GM10266 (cell line): ENCODE data around the gene RAB42.
"Not testable (repeated sequence)": the region's sequence is repeated elsewhere in the genome, so short reads cannot be mapped to it uniquely, and the experiment has no call there.

Experiments
- DNase-seq: peaks from one replicate; pipeline ENCODE4 v3.0.0; 2012; ENCODE audit errors: extremely low spot score
- TF ChIP-seq, protein P1 (sequence below): IDR thresholded peaks from 2 replicates; pipeline ENCODE4 v1.5.1; 2012; ENCODE audit warnings: mild to moderate bottlenecking, low read depth; ENCODE audit not compliant: control insufficient read depth, insufficient read depth; ENCODE audit errors: missing control alignments

Gene RAB42

DNA sequence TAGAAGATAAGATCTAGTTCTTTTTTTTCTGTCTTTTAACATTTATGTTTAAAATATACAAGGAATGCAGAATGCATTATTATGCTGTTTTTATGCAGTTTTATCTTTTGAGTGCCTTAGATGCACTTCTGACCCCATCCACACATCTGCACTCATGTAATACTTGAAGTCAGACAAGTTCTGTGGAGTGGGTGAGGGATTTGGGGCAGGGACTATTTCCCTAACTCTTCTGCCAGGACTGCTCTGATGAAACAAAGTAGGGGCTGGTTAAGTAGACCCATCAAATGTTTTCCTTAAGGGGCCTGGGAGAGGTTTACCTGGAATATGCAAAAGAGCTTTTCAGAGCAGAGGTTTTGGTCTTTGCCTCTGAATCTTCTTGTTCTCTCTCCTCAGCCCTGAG, 27.8 kb upstream of the RAB42 start:
- no peak for DNase-seq
- TF ChIP-seq, protein P1, sequence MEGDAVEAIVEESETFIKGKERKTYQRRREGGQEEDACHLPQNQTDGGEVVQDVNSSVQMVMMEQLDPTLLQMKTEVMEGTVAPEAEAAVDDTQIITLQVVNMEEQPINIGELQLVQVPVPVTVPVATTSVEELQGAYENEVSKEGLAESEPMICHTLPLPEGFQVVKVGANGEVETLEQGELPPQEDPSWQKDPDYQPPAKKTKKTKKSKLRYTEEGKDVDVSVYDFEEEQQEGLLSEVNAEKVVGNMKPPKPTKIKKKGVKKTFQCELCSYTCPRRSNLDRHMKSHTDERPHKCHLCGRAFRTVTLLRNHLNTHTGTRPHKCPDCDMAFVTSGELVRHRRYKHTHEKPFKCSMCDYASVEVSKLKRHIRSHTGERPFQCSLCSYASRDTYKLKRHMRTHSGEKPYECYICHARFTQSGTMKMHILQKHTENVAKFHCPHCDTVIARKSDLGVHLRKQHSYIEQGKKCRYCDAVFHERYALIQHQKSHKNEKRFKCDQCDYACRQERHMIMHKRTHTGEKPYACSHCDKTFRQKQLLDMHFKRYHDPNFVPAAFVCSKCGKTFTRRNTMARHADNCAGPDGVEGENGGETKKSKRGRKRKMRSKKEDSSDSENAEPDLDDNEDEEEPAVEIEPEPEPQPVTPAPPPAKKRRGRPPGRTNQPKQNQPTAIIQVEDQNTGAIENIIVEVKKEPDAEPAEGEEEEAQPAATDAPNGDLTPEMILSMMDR: no peak

DNA sequence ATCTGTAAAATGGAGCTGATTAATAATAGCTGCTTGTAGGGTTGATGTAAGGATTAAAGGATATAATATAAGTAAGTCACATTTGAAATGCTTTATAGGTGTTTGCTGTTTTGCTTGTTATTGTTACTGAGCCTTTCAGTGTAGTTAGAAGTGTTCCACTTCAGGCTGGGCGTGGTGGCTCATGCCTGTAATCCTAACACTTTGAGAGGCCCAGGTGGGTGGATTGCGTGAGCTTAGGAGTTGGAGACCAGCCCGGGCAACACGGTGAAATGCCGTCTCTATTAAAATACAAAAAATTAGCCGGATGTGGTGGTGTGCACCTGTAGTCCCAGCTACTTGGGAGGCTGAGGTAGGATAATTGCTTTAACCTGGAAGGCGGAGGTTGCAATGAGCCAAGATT, 27.0 kb upstream of the RAB42 start:
- no peak for DNase-seq
- TF ChIP-seq, protein P1: no peak

DNA sequence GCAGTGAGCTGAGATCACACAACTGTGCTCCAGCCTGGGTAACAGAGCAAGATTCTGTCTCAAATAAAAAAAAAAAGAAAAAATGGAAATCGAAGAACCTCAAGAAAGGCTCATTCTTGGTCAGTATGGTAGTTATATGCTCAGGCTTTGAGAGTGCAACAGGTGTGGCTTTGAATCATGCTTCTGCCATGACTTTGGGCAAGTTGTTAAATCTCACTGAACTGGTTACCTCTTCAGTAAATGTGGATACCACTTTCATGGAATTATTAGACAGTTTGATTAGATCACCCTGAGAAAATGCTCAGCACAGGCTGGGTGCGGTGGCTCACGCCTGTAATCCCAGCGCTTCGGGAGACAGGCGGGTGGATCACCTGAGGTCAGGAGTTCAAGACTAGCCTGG, 26.3 kb upstream of the RAB42 start:
- TF ChIP-seq, protein P1: no peak

DNA sequence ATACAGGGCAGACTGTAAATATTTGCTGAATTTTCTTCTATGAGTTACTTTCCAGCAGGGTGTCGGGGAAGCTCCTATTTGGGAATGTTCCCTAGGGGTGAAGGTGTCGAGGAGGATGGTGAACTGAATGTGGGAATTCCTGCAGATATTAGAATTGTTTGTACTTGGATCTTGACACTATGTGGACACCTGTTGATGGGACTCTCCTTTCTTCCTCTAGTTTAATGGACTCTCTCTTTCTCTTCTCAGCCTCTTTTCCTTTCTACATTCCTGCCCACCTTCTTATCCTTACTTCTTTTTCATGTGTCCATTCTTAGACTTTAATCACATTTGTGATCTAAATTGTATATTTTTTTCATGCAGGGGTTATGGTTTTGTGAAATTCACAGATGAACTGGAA, 25.1 kb upstream of the RAB42 start:
- DNase-seq: no peak
- TF ChIP-seq, protein P1: no peak

More for the DNA sequence above, 26.3 kb upstream of the RAB42 start:
- no peak for DNase-seq

DNA sequence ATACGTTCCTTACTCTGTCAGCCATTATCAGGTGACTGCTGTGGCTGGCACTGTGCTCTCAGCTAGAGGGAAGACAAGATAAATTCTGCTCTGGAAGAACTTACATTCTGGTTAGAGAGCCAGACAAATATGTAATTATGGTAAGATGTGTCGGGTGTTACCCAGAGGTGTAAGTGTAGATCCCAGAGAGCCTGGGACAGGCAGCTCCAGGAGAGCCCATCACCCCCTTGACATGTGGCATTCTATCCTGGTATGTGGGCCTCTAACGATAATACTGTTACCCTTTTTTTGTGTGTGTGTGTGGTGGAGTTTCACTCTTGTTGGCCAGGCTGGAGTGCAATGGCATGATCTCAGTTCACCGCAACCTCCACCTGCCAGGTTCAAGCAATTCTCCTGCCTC, 20.2 kb upstream of the RAB42 start:
- TF ChIP-seq, protein P1: no peak
- no peak for DNase-seq

DNA sequence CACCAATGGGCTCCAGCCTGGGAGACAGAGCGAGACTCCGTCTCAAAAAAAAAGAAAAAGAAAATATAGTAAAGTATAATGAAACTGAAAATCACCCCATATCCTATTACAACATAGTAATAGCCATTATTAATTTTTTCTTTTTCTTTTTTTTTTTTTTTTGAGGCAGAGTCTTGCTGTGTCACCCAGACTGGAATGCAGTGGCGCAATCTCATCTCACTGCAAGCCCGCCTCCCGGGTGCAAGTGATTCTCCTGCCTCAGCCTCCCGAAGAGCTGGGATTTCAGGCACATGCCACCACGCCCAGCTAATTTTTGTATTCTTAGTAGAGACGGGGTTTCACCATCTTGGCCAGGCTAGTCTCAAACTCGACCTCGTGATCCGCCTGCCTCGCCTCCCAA, 19.2 kb upstream of the RAB42 start:
- DNase-seq: not testable (repeated sequence)

DNA sequence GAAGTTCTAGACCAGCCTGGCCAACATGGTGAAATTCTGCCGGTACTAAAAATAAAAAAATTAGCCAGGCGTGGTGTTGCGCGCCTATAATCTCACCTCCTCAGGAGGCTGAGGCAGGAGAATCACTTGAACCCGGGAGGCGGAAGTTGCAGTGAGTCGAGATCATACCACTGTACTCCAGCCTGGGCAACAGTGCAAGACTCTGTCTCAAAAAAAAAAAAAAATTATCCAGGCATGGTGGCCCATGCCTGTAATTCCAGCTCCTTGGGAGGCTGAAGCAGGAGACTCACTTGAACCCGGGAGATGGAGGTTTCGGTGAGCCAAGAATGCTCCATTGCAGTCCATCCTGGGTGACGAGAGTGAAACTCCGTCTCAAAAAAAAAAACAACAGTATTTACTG, 18.5 kb upstream of the RAB42 start:
- no peak for DNase-seq
- TF ChIP-seq, protein P1: no peak

DNA sequence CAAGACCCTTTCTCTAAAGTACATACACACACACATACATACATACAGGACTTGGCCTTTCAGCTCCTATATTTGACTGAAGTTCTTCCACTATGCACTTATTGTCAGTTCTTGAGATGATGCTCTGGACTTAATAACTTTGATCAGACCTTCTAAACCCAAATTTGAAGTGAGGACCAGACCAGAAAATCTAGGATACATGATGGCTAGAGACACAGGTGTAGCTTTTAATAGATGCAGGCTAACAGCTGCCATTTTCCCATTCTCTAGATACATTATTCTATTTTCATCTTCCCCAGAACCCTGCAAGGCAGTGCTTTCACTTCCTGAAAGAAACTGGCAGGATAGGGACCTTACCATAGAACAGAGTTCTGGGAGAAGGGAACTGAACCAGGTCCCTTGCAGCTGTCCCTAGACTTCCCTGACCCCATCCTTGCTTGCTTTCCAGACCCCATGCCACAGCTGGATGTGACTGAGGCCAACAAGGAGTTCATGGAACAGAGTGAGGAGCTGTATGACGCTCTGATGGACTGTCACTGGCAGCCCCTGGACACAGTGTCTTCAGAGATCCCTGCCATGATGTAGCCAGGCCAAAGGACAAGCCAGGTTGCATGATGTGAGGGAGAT, 14.9 kb upstream of the RAB42 start:
- TF ChIP-seq, protein P1: no peak
- DNase-seq: no peak
